Measurements from ENCODE around the gene ZNF317. TPM values are rescaled to one million over a fixed set of nuclear protein-coding genes. Genes with fewer than 3 reads are reported as not detected.

Gene ZNF317
- total RNA-seq, result 8.0 and 13.4 TPM in 2 replicates

DNA sequence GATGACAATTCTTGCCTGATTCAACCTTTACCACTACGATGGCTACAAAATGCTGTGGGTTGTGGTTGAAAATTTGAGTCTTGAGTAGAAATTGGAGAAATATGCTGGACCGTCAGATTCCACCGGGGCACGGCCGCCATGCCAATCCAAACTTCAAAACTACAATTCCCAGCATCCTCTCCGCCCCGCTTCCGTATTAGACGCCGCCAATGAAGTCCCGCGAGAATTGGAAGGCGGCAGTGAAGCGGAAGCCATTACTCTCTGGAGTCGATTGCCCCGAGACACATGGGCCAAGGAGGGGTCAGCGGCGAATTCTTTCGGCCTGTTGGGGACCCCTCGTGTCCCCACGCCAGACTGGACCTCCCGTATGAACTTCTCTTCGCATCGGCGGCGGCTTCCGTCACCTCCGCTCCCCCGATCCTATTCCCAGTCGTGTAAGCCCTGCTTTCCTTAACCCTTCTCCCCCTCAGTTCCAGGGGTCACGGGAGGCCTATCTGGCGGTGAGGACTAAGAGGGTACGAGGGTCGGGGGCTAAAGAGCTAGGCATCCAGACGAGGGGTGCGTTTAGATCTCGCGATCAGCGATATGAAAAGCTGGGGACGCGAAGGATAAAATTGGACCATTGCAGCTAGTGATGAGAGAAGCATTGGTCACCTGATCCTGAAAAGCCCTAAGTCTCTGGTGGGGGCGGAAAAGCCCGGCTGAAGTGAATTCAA, at the start of gene ZNF317:
Gene ZNF317 (plus strand): TSS at position 239 of the 716 bp plus-strand sequence. CDS start 15,620 bp downstream, outside the sequence.

DNA sequence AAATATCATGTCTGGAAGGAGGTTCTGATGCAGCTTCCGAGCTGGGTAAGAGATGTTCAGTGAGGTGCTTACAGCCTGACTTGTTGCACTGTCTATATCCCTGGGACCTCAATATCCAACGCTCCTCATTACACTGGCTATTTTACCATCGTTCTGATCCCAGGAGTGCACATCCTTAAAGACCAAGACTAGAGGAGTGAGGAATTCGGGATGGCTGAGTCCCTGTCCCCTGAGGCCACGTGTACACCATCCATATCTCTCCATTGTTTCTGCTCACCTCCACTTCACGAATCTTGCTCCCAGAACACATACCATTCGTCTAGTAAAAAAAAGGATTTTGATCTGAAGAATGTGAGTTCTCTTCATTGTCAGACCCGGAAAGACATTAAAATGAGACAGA, 32.8 kb upstream of the ZNF317 start, which contains the start of gene OR7G2:
Gene OR7G2 (minus strand): TSS at position 101 of the 400 bp plus-strand sequence. CDS start 4,232 bp downstream, outside the sequence.

DNA sequence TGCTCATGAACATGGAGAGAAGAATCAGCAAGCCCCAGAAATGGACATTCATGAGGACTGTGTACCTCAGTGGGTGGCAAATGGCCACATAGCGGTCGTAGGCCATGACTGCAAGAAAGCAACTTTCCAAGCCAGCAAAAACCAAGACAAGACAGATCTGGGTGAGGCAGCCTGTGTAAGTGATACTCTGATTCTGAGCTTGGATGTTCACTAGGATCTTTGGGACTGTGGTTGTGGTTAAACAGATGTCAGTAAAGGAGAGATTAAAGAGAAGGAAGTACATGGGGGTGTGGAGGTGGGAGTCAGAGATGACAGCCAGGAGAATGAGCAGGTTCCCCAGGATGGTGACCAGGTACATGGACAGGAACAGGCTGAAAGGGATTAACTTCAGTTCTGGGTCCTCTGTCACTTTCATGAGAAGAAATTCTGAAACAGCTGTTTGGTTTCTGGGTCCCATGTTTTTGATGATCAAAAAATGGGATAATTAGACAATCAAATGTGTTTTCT, 24.8 kb upstream of the ZNF317 start, which contains the start of gene OR7G1:
Gene OR7G1 (minus strand): TSS at position 457 of the 507 bp plus-strand sequence. CDS start 0 bp downstream, at position 457.

DNA sequence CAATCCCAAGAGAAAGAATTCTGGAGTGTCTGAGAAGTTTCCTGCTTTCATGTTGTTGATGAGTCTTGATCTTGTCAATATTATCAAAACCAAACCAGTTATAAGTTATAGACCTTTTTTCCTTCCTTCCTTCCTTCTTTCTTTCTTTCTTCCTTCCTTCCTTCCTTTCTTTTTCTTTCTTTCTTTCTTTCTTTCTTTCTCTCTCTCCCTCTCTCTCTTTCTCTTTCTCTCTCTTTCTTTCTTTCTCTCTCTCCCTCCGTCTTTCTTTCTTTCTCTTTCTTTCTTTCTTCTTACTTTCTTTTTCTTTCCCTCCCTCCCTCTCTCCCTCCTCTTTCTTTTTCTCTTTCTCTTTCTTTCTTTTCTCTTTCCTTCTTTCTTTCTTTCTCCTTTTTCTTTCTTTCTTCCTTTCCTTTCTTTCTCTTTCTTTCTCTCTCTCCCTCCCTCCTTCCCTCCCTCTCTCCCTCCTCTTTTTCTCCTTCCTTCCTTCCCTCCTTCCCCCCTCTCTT, 13.2 kb upstream of the ZNF317 start, which contains the start of gene OR7G3:
Gene OR7G3 (minus strand): TSS at position 51 of the 506 bp plus-strand sequence. CDS start 0 bp downstream, at position 51.

DNA sequence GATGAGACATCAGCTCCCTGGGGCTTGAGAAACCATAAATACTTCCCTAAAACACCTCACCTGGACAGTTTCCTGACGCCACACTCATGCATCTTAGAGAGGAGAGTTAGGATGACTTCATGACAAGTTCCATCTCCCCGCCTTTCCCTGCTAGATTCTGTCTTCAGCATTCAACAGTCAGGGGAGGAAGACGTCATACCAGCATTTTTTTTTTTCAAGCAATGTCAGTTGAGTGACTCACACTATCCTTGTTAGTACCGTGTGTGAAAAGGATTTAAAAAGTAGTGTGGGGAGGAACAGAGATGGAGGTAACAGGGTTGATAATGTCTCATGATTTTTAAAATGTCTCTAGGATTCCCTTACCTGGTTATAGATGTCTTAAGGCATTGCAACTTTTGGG, 38.7 kb downstream of the ZNF317 start, which contains the start of gene OR7D2:
Gene OR7D2 (plus strand): TSS at position 79 of the 400 bp plus-strand sequence. CDS start 6,803 bp downstream, outside the sequence.

Other genes starting within 250 kb of the ZNF317 start
- gene MUC16, start 130.0 kb upstream of the ZNF317 start, total RNA-seq, result not detected in 2 replicates
- not detected in 2 replicates for gene OR1M1, start 53.3 kb upstream of the ZNF317 start, total RNA-seq
- not detected in 2 replicates for gene OR7G2, start 32.9 kb upstream of the ZNF317 start, total RNA-seq
- not detected in 2 replicates for gene OR7G1, start 24.6 kb upstream of the ZNF317 start, total RNA-seq
- not detected in 2 replicates for gene OR7G3, start 13.4 kb upstream of the ZNF317 start, total RNA-seq
- not detected in 2 replicates for gene OR7D2, start 38.6 kb downstream of the ZNF317 start, total RNA-seq
- gene OR7D4, start 79.2 kb downstream of the ZNF317 start, total RNA-seq, result not detected in 2 replicates
- gene OR7E24, start 110.5 kb downstream of the ZNF317 start, total RNA-seq, result not detected in 2 replicates
- 6.6 and 8.6 TPM in 2 replicates for gene ZNF699, start 169.4 kb downstream of the ZNF317 start, total RNA-seq
- 4.4 and 5.9 TPM in 2 replicates for gene ZNF559, start 183.8 kb downstream of the ZNF317 start, total RNA-seq
- gene ZNF177, start 222.6 kb downstream of the ZNF317 start, total RNA-seq, result 0.89 and 5.4 TPM in 2 replicates

Measured in bronchus fibroblast of lung (primary cell).